Activated CD4-positive, alpha-beta memory T cell treated with anti-CD3 and anti-CD28 coated beads for 36 hours (primary cell): ENCODE results near the gene CXCL12. TPM values are rescaled to one million over a fixed set of nuclear protein-coding genes. Genes with fewer than 3 reads are reported as not detected.

Experiments
- CTCF ChIA-PET: fragments of 350-600 bp; sonication (Branson Sonifier 250); formaldehyde crosslinking; loops from one replicate; lab custom pipeline; 2021; ENCODE audit warnings: antibody characterized with exemption, inconsistent platforms; lab: Charles Lee
- POLR2A ChIA-PET: fragments of 350-600 bp; sonication (Branson Sonifier 250); formaldehyde crosslinking; loops from one replicate; lab custom pipeline; 2021; ENCODE audit warnings: antibody characterized with exemption; lab: Charles Lee
- DNase-seq: peaks from one replicate; pipeline ENCODE4 v3.0.0-alpha.2; 2020
- H3K27ac Mint-ChIP-seq: one replicate; pipeline ENCODE4 v1.8.0; 2021; ENCODE audit warnings: mixed read lengths
- H3K27me3 Mint-ChIP-seq: one replicate; pipeline ENCODE4 v1.8.0; 2021; ENCODE audit warnings: mixed read lengths
- H3K36me3 Mint-ChIP-seq: one replicate; pipeline ENCODE4 v1.8.0; 2021; ENCODE audit warnings: mixed read lengths
- H3K4me1 Mint-ChIP-seq: one replicate; pipeline ENCODE4 v1.8.0; 2021; ENCODE audit warnings: low read depth, mixed read lengths
- H3K4me3 Mint-ChIP-seq: one replicate; pipeline ENCODE4 v1.8.0; 2021; ENCODE audit warnings: mild to moderate bottlenecking, mixed read lengths
- H3K9me3 Mint-ChIP-seq: one replicate; pipeline ENCODE4 v1.8.0; 2021; ENCODE audit warnings: mixed read lengths
- intact Hi-C: fragments of 100-400 bp; cut with micrococcal nuclease; formaldehyde crosslinking; loops from one replicate; pipeline ENCODE4 v1.15.1; 2023
- total RNA-seq, 2 experiments: library from RNA; stranded (reverse); gene quantifications; one replicate each; pipeline ENCODE4 v1.2.3, GENCODE V29; 2021

Gene CXCL12
- total RNA-seq, 2 experiments from 2014 or later, result not detected

GRCh38 chr10:44364566-44364965, 20.3 kb downstream of the CXCL12 start:
- Mint-ChIP-seq H3K9me3 (no peaks in the 10 kb centered on the region), H3K4me3 (no peak overlapping the region), H3K36me3 (no peaks in the 10 kb centered on the region), H3K27ac (no peak overlapping the region), H3K4me1 (no peaks in the 10 kb centered on the region), H3K27me3 (peaks cover 2% of the 10 kb centered on the region)
- no peak for DNase-seq
- POLR2A ChIA-PET, result no interaction called here
- intact Hi-C loops, result no loop called here
- CTCF ChIA-PET, result no interaction called here

- H3K27me3 Mint-ChIP-seq, result peaks cover 2% of the 10 kb centered on the region
- H3K36me3 Mint-ChIP-seq, result no peaks in the 10 kb centered on the region
- no peaks in the 10 kb centered on the region for H3K4me1 Mint-ChIP-seq
- ChIA-PET CTCF (no interaction called here), POLR2A (no interaction called here)
- H3K9me3 Mint-ChIP-seq, result no peaks in the 10 kb centered on the region
- no peak overlapping the region for H3K27ac Mint-ChIP-seq
- DNase-seq, result no peak
- intact Hi-C loops, result no loop called here
- no peak overlapping the region for H3K4me3 Mint-ChIP-seq
These were observed 21.2 kb downstream of the CXCL12 start for GRCh38 chr10:44363716-44364115.

GRCh38 chr10:44362866-44363711, 21.8 kb downstream of the CXCL12 start:
- Mint-ChIP-seq H3K4me3 (no peak overlapping the region), H3K27ac (no peak overlapping the region), H3K36me3 (no peaks in the 10 kb centered on the region), H3K27me3 (peaks cover 2% of the 10 kb centered on the region), H3K9me3 (no peaks in the 10 kb centered on the region), H3K4me1 (no peaks in the 10 kb centered on the region)
- ChIA-PET CTCF (no interaction called here), POLR2A (no interaction called here)
- intact Hi-C loops, result no loop called here
- no peak for DNase-seq

GRCh38 chr10:44361109-44361508, 23.8 kb downstream of the CXCL12 start:
- H3K9me3 Mint-ChIP-seq, result no peaks in the 10 kb centered on the region
- H3K36me3 Mint-ChIP-seq, result no peaks in the 10 kb centered on the region
- no peaks in the 10 kb centered on the region for H3K4me1 Mint-ChIP-seq
- CTCF ChIA-PET, result no interaction called here
- POLR2A ChIA-PET, result no interaction called here
- intact Hi-C loops, result no loop called here
- peaks cover 2% of the 10 kb centered on the region for H3K27me3 Mint-ChIP-seq
- no peak overlapping the region for H3K27ac Mint-ChIP-seq
- H3K4me3 Mint-ChIP-seq, result no peak overlapping the region
- no peak for DNase-seq

GRCh38 chr10:44358080-44358771, 26.7 kb downstream of the CXCL12 start:
- Mint-ChIP-seq H3K27me3 (peaks cover 4% of the 10 kb centered on the region), H3K4me1 (no peaks in the 10 kb centered on the region), H3K9me3 (no peaks in the 10 kb centered on the region), H3K27ac (no peak overlapping the region), H3K4me3 (no peak overlapping the region), H3K36me3 (no peaks in the 10 kb centered on the region)
- DNase-seq, result no peak
- intact Hi-C loops, result no loop called here
- ChIA-PET CTCF (interaction anchor here (0.7 kb wide), 1 partner anchor 29 kb away, joined by 3 read pairs; no protein-coding TSS in a partner anchor), POLR2A (no interaction called here)

GRCh38 chr10:44357023-44357540, 27.8 kb downstream of the CXCL12 start:
- CTCF ChIA-PET, result no interaction called here

GRCh38 chr10:44356139-44357022, 28.5 kb downstream of the CXCL12 start:
- ChIA-PET POLR2A (no interaction called here), CTCF (no interaction called here)
- H3K36me3 Mint-ChIP-seq, result no peaks in the 10 kb centered on the region
- intact Hi-C loops, result no loop called here
- no peaks in the 10 kb centered on the region for H3K9me3 Mint-ChIP-seq
- H3K27ac Mint-ChIP-seq, result no peak overlapping the region
- peaks cover 8% of the 10 kb centered on the region for H3K27me3 Mint-ChIP-seq
- DNase-seq, result no peak
- H3K4me3 Mint-ChIP-seq, result no peak overlapping the region
- no peaks in the 10 kb centered on the region for H3K4me1 Mint-ChIP-seq

More at GRCh38 chr10:44357023-44357540, 27.8 kb downstream of the CXCL12 start:
- POLR2A ChIA-PET, result no interaction called here
- Mint-ChIP-seq H3K27ac (no peak overlapping the region), H3K27me3 (peaks cover 8% of the 10 kb centered on the region), H3K4me1 (no peaks in the 10 kb centered on the region), H3K36me3 (no peaks in the 10 kb centered on the region), H3K4me3 (no peak overlapping the region), H3K9me3 (no peaks in the 10 kb centered on the region)
- DNase-seq, result no peak
- intact Hi-C loops, result no loop called here

- no peaks in the 10 kb centered on the region for H3K9me3 Mint-ChIP-seq
- no peak overlapping the region for H3K4me3 Mint-ChIP-seq
- intact Hi-C loops, result no loop called here
- no peak for DNase-seq
- ChIA-PET CTCF (no interaction called here), POLR2A (no interaction called here)
- peaks cover 8% of the 10 kb centered on the region for H3K27me3 Mint-ChIP-seq
- H3K27ac Mint-ChIP-seq, result no peak overlapping the region
- no peaks in the 10 kb centered on the region for H3K36me3 Mint-ChIP-seq
- no peaks in the 10 kb centered on the region for H3K4me1 Mint-ChIP-seq
These were observed 29.3 kb downstream of the CXCL12 start for GRCh38 chr10:44355630-44356029.

GRCh38 chr10:44354771-44355170, 30.1 kb downstream of the CXCL12 start:
- H3K27ac Mint-ChIP-seq, result no peak overlapping the region
- no peak overlapping the region for H3K4me3 Mint-ChIP-seq
- intact Hi-C loops, result no loop called here
- no peaks in the 10 kb centered on the region for H3K4me1 Mint-ChIP-seq
- H3K36me3 Mint-ChIP-seq, result no peaks in the 10 kb centered on the region
- ChIA-PET POLR2A (no interaction called here), CTCF (interaction anchor here (0.7 kb wide), 1 partner anchor 32 kb away, joined by 3 read pairs; no protein-coding TSS in a partner anchor)
- DNase-seq, result no peak
- H3K9me3 Mint-ChIP-seq, result no peaks in the 10 kb centered on the region
- peaks cover 8% of the 10 kb centered on the region for H3K27me3 Mint-ChIP-seq

- intact Hi-C loops, result no loop called here
- no peaks in the 10 kb centered on the region for H3K36me3 Mint-ChIP-seq
- H3K4me1 Mint-ChIP-seq, result no peaks in the 10 kb centered on the region
- H3K27me3 Mint-ChIP-seq, result peaks cover 6% of the 10 kb centered on the region
- no peak for DNase-seq
- H3K9me3 Mint-ChIP-seq, result no peaks in the 10 kb centered on the region
- no peak overlapping the region for H3K27ac Mint-ChIP-seq
- ChIA-PET CTCF (no interaction called here), POLR2A (no interaction called here)
- H3K4me3 Mint-ChIP-seq, result no peak overlapping the region
These were observed 31.2 kb downstream of the CXCL12 start for GRCh38 chr10:44353721-44354120.

- H3K36me3 Mint-ChIP-seq, result no peaks in the 10 kb centered on the region
- ChIA-PET POLR2A (no interaction called here), CTCF (no interaction called here)
- no peak overlapping the region for H3K4me3 Mint-ChIP-seq
- H3K4me1 Mint-ChIP-seq, result no peaks in the 10 kb centered on the region
- H3K27me3 Mint-ChIP-seq, result peaks cover 6% of the 10 kb centered on the region
- no peak for DNase-seq
- H3K9me3 Mint-ChIP-seq, result no peaks in the 10 kb centered on the region
- H3K27ac Mint-ChIP-seq, result no peak overlapping the region
- intact Hi-C loops, result no loop called here
These were observed 31.8 kb downstream of the CXCL12 start for GRCh38 chr10:44353128-44353390.
